Measurements from ENCODE around the gene TULP4.

DNA sequence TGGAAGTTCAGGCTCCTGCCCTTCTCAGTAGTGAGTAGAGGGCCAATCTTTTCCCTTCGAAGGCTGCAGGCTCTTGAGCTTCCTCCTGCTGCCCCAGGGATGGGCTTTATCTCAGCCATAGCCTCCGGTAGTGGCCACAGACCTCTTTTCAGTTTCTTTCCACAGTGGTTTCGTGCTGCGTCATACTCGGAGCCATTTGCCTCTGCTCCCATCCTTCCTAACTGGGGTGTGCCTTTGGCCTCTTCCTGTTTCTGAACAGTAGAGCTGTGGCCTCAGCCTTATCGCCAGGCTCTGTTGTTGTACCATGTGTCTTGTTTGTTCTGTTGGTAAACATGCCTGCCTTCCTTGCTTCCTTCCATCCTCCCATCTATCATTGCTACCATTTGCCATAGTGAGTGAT is 54.1 kb downstream of the TULP4 start:
- TF ChIP-seq, protein P1, sequence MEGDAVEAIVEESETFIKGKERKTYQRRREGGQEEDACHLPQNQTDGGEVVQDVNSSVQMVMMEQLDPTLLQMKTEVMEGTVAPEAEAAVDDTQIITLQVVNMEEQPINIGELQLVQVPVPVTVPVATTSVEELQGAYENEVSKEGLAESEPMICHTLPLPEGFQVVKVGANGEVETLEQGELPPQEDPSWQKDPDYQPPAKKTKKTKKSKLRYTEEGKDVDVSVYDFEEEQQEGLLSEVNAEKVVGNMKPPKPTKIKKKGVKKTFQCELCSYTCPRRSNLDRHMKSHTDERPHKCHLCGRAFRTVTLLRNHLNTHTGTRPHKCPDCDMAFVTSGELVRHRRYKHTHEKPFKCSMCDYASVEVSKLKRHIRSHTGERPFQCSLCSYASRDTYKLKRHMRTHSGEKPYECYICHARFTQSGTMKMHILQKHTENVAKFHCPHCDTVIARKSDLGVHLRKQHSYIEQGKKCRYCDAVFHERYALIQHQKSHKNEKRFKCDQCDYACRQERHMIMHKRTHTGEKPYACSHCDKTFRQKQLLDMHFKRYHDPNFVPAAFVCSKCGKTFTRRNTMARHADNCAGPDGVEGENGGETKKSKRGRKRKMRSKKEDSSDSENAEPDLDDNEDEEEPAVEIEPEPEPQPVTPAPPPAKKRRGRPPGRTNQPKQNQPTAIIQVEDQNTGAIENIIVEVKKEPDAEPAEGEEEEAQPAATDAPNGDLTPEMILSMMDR (conservative IDR thresholded peaks at IDR 0.05 in 1 of 2, IDR thresholded peaks at IDR 0.05 in 1 of 2; ENCODE audit: extremely low read depth in 1 of 2, insufficient read depth in 1 of 2, low read depth in 1 of 2, low read length in 2 of 2), result no peak
- no peak for TF ChIP-seq EZH2 (IDR thresholded peaks at IDR 0.05; ENCODE audit: borderline replicate concordance, low read length)
